HT-29 (cell line): ENCODE results near the gene KNG1. TPM values are rescaled to one million over a fixed set of nuclear protein-coding genes. Genes with fewer than 3 reads are reported as not detected.
"Not testable (repeated sequence)": the region's sequence is repeated elsewhere in the genome, so short reads cannot be mapped to it uniquely, and the experiment has no call there.

Experiments
- DNase-seq: peaks from one replicate; pipeline ENCODE4 v3.0.0-alpha.2; 2015; ENCODE audit warnings: low spot score
- total RNA-seq: library from RNA; depleted of rRNA; stranded (reverse); fragments of >200 nt; shearing (Covaris generic); gene quantifications from 2 replicates; pipeline ENCODE4 v1.2.3, GENCODE V29; 2014; rRNA removed

Gene KNG1
- not detected in 2 replicates for total RNA-seq

DNA sequence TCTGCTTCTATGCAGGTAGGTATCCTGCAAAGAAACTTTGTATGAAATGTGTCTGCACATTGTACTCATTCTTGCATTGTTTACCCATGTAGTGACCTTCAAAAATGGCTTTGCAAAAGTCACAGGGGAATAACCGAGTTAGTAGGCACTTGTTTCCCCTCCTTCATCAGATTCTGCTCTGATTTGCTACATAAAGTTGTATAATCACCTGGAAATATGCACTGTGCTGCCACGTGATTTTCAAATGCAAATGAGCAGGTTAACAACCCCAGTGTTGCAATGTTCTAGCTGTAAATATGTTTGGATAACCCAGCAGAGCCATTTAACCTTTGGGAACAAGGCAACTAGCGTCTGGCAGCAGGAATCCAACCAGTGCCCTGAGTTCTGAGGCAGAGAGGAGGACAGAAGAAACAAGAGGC lies at the start of gene KNG1:
KNG1 (plus strand) TSS at position 321 of the 419 bp plus-strand sequence. CDS start 184 bp downstream, outside the sequence.
- DNase-seq = no peak

DNA sequence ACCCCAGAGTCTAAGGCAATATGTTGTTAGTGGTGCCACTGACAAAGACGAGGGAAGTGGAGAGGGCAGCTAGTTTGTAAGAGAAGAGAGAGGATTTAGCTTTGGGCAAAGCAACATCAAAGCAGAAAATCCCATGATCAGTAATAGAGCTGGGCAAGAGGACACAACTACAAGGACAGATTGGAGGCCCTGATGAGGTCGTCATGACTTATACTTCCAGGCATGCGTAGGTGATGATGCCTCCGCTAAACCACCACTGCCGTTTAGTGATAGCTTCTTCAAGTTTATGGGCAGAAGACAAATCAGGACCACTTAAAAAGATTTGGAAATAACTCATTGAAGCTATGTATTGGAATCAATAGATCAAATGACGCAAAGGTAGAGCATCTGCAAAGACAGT lies 48.7 kb upstream of the KNG1 start:
- no peak for DNase-seq

DNA sequence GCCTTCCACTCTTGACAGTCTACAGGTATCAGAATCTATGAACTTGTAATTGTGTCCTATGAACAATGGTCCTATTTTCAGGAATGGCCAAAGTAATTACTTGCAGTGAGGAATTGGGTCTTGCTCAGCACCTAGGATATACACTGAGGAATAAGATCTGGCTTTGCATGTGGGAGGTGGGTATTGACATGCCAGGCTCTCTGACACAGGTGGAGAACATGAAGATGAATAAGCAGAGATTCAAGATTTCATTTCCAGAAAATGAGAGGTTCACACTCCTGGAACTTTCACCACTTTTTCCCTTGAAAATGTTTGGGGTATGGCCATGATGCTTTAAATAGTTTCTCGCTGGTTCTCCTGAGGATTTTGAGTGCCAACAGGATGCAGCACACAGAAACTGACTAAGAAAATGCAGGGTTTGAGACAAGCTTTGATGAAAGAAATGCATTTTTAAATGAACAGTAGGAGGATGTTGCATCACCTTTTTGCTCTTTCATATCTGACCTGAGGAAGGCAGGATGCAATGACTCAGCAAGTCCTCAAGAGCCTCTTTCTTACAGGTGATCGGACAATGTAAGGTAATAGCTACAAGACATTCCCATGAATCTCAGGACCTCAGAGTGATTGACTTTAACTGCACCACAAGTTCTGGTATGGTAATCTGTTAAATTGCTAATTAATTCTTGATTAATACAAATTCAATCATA lies 47.6 kb upstream of the KNG1 start:
- peak; percentile 23 for DNase-seq

DNA sequence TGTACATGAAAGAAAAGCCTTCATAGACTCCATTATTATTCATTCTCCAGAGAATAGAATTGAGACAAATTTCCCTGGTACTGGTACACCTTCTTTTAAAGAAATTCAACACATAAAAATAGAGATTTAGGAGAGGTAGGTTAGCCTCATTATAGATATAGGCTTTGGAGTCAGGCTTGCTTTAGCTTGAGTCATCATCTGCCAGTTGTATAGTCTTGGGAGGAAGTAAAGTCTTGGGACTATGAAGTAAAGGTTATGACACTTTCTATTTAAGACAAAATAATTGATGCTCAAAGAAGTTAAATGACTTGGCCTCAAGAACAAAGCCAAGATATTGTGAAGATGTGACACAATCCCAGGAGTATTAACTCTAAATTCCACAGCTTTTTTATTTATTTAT lies 47.0 kb upstream of the KNG1 start:
- DNase-seq = no peak

DNA sequence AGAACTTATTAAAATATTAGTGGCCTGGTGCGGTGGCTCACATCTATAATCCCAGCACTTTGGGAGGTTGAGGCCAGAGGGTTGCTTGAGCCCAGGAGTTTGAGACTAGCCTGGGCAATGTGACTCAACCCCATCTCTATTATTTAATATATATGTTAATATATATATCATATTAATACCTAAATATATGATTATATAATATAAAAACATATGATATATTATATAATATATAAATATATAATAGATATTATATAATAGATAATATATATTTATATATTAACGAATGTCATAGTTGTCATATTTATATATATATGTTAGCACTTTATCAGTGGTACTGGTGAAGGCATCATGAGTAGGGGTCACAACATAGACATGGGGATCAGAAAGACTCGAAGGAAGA lies 46.1 kb upstream of the KNG1 start:
- DNase-seq = no peak

DNA sequence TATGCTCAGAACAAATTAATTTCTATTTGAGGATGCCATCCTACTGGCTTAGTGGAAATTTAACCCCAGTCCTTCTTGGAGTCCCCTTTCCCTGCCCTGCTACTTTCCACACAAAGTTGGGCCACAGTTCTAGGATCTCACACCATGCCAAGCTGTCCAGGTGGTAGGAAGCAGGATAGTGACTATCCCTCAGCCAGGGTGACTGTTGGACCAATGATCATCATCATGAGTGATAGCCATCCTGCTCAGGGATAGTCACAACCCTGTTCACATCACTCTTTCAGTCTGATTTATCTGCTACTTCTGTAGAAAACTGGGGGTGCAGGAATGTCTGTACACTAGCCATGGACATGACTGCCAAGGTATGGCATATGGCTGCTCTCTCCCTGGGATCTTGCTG lies 38.6 kb upstream of the KNG1 start:
- no peak for DNase-seq

DNA sequence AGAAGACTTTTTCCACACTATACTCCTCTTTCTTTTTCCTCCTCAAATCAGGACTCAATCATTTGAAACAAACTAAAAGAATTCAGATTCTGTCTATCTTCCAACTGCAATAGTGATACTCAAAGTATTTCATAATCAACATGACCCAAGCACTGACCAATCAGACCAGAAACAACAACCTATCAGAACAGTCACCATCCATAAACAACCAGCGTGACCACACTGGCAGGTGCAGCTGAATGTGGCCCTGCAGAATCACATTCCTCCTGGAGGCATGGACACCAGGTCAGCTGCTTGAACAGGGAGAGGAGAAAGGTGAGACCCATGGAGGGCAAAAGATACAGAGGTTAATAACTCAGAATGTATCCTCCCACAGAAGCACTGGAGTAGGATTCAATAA lies 38.0 kb upstream of the KNG1 start:
- DNase-seq = no peak

DNA sequence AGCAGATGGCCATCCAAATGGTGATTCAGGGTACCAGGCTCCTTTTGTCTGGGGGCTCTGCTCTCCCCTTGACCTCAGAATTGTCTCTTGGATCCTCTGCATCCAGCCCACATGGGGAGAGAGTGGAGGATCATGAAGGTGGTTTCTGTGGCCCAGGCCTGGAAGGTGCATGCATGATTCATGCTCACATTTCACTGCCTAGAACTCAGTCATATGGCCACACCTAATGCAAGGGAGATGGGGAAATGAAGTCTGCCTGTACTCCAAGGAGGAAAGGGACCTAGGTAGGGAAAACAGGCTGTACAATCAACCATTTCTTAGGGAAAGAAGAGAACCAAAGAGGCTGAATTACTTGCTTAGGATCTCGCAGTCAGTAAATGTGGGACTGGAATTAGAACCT lies 36.3 kb upstream of the KNG1 start:
- no peak for DNase-seq

DNA sequence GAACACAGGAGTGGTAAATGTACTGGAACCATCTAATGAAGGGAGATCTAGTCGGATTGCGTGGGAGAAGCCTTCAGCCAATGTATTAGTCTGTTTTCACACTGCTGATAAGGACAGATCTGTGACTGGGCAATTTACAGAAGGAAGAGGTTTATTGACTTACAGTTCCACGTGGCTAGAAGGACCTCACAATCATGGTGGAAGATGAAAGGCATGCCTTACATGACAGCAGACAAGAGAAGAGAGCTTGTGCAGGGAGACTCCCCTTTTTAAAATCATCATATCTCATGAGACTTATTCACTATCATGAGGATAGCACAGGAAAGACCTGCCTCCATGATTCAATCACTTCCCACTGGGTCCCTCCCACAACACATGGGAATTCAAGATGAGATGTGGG lies 34.3 kb upstream of the KNG1 start:
- DNase-seq = no peak

DNA sequence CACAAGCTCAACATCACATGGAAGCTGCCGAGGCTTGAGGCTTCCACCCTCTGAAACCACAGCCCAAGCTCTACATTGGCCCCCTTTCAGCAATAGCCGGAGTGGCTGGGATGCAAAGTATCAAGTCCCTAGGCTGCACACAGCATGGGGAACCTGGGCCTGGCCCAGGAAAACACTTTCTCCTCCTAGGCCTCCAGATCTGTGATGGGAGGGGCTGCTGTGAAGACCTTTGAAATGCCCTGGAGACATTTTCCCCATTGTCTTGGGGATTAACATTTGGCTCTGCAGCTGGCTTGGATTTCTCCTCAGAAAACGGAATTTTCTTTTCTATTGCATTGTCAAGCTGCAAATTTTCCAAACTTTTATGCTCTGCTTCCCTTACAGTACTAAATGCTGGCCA lies 33.2 kb upstream of the KNG1 start:
- no peak for DNase-seq

DNA sequence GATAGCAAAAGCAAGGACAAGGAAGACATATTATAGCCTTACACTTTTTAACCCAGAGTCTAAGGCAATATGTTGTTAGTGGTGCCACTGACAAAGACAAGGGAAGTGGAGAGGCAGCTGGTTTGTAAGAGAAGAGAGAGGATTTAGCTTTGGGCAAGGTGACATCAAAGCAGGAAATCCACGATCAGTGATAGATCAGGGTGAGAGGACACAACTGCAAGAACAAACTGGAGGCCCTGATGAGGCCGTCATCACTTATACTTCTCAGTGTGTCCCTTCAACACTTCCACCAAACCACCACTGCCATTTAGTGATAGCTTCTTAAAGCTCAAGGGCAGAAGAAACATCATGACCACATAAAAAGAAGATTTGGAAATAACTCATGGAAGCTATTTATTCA lies 30.7 kb upstream of the KNG1 start:
- not testable (repeated sequence) for DNase-seq

DNA sequence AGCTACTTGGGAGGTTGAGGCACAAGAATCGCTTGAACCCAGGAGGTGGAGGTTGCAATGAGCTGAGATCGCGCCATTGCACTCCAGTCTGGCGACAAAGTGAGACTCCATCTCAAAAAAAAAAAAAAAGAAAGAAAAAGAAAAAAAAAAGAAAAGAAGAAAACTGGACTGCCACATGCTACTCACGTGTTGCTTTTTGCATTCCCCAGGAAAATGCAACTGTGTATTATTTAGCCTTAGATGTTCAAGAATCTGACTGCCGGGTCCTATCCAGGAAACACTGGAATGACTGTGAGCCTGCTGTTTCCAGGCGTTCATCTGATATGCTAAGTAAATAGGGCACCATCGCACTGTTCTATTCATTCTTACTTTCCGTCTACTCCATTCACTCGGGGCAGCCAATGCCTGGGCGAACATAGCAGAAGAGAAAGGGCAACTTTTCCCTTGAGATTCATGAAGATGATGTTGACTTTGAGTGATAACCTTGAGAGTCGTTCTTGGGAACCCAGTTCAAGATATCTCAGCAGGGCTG lies 30.0 kb upstream of the KNG1 start:
- DNase-seq = no peak

DNA sequence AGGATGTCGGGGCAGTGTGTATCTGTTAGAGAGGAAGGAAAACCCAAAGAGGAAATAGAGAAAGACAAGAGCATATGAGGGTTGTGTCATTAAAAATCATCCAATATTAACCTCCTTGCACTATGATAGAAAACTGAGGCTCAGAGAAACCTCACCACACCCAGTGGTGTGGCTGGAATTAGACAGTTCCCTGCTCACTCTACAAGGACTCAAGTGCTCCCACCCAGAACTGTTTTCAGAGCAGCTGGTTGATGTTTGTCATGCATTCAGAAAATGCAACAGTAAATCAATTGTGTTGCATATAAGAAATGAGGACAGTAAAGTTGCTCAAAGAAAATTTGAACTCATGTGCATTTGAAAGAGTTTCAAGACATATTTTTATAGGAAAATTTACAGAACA lies 26.9 kb upstream of the KNG1 start:
- not testable (repeated sequence) for DNase-seq

DNA sequence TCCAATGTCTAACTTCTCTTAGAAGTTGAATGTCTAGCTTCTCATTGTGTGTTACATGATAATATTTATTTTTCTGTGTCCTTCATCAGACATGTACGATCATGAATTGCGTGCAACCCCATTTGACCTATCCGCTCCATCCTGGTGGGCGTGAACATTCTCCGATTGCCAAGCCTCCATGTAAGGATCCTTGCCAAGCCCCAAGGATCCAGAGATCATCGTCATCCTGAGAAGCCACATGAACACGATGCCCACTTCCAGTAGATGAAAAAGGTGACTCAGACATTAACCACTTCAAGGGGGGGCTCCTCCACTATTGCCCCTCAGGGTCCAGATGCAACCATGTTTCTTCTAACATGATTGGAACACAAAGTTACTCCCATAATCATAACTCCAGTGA lies 25.5 kb upstream of the KNG1 start:
- DNase-seq = no peak

DNA sequence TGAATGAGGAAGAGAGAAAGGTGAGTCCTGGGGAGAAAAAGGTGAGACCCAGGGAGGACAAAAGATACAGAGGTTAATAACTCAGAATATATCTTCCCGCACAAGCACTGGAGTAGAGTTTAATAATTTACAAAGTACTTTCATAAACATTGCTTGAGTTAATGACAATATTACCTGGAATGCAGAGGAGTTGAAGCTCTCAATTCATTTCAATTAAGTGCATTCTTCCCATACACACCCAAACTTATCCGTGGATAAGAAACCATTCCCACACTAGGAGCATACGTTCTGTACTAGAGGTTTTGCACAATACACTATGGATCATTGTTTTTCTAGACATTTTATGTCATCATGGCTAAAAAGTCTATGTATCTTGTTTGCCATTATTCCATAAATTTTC lies 23.3 kb upstream of the KNG1 start:
- no peak for DNase-seq

DNA sequence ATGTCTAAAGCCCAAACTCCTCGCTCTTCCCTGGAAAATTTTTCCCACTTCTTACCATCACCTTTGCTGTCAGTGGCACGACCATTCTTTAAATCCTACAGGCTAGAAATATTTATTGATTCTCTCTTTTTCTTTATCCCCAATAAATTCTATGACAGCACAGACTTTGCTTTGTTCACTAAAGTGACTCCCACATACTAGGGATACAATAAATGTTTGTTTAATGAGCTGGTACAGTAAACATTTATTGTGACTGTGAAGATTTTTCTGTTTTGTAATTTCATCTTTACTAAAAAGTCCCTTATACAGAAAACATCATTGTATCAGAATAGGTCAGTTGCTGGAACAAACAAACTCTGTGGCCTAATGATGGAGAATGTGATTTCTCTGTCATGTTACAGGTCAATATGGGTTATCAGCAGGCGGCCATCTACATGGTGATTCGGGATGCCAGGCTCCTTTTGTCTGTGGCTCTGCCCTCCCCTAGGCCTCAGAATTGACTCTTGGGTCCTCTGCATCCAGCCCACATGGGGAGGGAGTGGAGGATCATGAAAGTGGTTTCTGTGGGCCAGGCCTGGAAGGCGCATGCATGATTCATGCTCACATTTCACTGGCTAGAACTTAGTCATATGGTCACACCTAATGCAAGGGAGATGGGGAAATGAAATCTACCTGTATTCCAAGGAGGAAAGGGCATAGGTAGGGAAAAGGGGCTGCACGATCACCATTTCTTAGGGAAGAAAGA lies 22.7 kb upstream of the KNG1 start:
- no peak for DNase-seq

DNA sequence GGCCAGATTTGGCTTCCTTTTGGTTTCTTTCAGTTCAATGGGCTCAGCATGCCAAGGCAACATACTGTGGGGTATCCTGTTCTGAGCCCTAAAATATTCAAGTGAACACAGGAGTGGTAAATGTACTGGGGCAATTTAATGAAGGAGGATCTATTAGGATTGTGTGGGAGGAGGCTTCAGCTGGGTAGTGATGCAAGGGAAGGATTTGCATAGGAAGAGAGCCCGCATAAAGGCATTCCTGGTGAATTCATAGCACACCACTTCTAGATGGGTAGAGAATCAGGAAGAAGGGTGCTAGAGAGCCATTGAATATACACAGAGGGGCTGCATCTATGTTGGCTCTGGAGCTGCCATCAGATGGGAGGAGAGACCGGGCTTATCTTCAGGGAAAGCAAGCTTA lies 20.6 kb upstream of the KNG1 start:
- no peak for DNase-seq

DNA sequence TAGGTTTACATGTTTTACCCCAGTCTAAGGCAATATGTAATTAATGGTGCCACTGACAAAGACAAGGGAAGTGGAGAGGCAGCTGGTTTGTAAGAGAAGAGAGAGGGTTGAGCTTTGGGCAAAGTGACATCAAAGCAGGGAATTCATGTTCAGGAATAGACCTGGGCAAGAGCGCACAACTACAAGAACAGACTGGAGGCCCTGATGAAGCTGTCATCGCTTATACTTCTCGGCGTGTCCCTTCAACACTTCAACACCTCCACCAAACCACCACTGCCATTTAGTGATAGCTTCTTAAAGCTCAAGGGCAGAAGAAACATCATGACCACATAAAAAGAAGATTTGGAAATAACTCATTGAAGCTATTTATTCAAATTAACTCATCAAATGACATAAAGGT lies 19.6 kb upstream of the KNG1 start:
- DNase-seq = no peak

DNA sequence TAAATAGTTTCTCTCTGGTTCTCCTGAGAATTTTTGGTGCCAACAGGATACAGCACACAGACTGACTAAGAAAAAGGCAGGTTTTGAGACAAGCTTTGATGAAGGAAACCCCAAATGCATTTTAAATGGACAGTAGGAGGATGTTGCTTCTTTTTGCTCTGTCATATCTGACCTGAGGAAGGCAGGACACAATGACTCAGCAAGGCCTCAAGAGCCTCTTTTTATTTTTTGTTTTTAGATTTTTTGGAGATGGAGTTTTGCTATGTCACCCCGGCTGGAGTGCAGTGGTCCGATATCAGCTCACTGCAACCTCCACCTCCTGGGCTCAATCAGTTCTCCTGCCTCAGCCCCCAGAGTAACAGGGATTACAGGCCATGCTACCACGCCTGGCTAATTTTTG lies 16.9 kb upstream of the KNG1 start:
- no peak for DNase-seq

DNA sequence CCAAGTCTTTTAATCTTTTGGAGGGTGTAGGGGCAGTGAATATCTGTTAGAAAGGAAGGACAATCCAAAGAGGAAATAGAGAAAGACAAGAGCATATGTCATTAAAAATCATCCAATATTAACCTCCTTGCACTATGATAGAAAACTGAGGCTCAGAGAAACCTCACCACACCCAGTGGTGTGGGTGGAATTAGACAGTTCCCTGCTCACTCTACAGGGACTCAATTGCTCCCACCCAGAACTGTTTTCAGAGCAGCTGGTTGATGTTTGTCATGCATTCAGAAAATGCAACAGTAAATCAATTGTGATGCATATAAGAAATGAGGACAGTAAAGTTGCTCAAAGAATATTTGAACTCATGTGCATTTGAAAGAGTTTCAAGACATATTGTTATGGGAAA lies 14.7 kb upstream of the KNG1 start:
- not testable (repeated sequence) for DNase-seq

DNA sequence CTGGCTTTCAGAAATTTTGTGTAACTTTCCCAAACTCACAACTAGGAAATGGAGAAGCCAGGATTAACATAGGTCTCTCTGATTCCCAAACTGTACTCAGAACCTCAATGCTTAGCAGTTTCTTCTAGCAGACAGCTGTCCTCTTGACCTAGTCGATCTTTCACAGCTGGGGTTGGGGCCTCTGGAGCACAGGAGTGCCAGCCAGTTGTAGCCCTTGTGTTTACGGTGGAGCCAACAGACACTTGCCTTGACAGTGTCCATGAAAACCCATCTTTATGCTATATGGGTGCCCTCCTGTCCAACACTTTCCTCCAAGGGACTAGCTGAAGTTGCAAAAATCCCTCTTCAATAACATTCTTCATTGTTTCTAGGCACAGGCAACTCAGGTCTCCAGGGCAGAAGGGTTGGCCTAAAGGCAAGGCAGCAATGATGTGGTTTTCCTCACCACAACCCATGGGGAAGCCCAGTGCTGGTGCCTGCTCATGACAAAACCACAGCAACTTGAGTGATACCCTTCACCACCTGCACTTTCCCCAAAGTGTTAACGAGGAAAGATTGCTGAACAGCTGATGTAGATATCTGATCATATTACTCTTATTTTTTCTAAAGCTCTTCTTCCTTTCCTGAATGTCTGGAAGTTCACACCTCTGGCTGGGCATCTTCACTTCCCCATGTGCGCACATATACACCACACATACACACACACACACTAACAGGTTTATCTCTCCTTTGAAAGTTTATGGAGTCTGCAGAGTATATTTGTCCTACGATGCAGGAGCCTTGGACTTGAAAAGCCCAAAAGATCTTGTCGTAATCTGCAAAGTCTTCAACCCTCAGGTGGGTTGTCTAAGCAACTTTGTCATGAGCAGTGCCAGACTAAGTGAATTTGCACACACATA lies 11.0 kb upstream of the KNG1 start:
- no peak for DNase-seq
